NT2/D1 (cell line): Measurements from ENCODE around the gene CRAMP1.

Experiments
- SUZ12 ChIP-seq: IDR thresholded peaks from 2 replicates; pipeline ENCODE4 v1.6.1; 2011; ENCODE audit not compliant: insufficient read length, insufficient read depth; ENCODE audit errors: extremely low read depth
- YY1 ChIP-seq: IDR thresholded peaks from 2 replicates; pipeline ENCODE4 v1.6.1; 2011; ENCODE audit not compliant: insufficient read length, insufficient read depth
- ZNF274 ChIP-seq: IDR thresholded peaks from 2 replicates; pipeline ENCODE4 v1.6.1; 2011; ENCODE audit warnings: mild to moderate bottlenecking, low read depth, low read length

DNA sequence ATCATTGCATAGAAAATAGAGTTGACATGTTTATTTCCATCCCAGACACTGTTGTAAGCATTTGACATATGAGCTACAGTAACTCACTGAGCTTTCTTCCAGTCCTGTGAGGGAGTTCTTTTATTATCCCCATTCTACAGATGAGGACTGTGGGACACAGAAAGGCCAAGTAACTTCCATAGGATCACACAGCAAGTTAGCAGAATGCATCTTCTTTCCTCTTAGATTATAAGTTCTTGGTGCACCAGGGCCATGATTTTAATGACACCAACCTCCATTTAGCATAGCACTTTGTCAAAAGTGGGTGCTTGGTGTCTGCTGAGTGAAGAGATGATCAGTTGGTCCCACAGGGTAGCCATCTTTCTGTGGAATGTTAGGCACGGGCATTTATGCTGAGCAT lies 78.7 kb downstream of the CRAMP1 start:
- no peak for TF ChIP-seq YY1
- TF ChIP-seq SUZ12: no peak
- no peak for TF ChIP-seq ZNF274
